C4-2B (cell line): ENCODE data around the gene G3BP2.

Experiments
- ZFX ChIP-seq: fragments of 450-650 bp; IDR thresholded peaks from 2 replicates; pipeline ENCODE4 v1.6.1; 2017
- TF ChIP-seq, protein P1 (sequence below): fragments of 450-650 bp; conservative IDR thresholded peaks from 2 replicates; pipeline ENCODE4 v1.5.1; 2017; ENCODE audit warnings: mild to moderate bottlenecking

DNA sequence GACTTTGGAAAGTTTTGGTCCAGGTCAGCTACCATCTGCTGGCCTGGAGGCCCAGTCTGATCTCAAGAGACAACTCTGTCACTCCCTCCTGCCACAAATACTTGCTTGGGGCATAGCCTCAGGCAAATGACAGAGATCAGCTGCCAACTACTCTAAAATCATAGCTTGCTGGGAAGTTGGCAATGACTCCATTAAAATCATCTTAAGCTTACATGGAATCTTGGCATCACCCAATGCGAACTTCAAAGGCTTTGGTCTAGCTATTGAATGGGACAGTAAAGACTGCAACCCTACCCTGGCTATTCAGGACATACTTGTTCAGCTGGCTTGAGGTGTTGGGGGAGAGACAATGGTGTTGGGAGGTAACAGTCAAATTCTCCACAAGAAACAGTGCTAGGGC lies 44.2 kb upstream of the G3BP2 start:
- TF ChIP-seq, protein P1, sequence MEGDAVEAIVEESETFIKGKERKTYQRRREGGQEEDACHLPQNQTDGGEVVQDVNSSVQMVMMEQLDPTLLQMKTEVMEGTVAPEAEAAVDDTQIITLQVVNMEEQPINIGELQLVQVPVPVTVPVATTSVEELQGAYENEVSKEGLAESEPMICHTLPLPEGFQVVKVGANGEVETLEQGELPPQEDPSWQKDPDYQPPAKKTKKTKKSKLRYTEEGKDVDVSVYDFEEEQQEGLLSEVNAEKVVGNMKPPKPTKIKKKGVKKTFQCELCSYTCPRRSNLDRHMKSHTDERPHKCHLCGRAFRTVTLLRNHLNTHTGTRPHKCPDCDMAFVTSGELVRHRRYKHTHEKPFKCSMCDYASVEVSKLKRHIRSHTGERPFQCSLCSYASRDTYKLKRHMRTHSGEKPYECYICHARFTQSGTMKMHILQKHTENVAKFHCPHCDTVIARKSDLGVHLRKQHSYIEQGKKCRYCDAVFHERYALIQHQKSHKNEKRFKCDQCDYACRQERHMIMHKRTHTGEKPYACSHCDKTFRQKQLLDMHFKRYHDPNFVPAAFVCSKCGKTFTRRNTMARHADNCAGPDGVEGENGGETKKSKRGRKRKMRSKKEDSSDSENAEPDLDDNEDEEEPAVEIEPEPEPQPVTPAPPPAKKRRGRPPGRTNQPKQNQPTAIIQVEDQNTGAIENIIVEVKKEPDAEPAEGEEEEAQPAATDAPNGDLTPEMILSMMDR, result no peak
- no peak for TF ChIP-seq ZFX
